NCI-H146 (cell line): Measurements from ENCODE around the gene CETN2.
A peak's percentile ranks its signal among the peaks of the same experiment; 100 is the strongest.
"Not testable (repeated sequence)": the region's sequence is repeated elsewhere in the genome, so short reads cannot be mapped to it uniquely, and the experiment has no call there.

Experiments
- DNase-seq: peaks from one replicate; lab custom pipeline; 2025; lab: John Stamatoyannopoulos, UW

Gene CETN2

GRCh38 chrX:152830312-152831305 lies at the start of gene CETN2, which contains the start of gene NSDHL:
Gene CETN2, minus strand, starts transcription at chrX:152830757. Its CDS starts 47 bp downstream, at chrX:152830710.
Gene NSDHL, plus strand, starts transcription at chrX:152831063. Its CDS starts 15,262 bp downstream, at chrX:152846325.
- DNase-seq = peak; percentile 93

DNA sequence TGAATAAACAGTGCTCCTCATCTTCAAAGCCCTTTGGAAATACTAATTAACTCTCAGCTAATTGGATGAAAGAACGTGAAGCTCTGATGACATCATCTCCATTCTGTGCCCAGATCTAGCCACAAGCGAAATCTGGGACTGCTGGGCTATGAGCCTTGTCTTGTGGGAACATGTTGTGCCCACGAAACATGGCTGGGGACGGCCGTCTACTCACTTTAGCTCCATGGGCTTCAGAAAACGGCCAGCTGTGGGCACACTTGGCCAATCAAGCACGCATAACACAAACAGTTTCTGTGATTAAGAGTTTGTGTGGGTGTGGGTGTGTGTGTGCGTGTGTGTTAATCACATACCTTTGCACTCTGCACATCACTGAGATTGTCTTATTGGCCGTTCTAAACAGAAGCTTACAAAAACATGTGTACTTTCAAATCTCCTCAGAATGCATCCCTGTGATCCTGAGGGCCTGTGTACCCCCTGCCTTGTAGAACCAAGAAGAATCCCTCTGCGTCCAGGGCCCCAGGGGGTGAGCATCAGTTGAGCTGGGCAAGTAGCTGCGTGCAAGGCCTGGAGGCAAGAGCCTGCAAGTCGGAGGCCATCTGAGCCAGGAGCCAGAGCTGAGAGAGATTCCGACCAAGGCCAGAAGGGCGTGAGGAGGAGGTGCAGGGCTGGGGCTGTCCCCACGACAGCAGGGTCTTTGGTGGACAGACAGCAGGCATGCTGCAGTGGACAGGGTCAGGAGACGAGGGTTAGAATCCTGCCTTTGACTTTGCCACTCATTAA lies 48.6 kb upstream of the CETN2 start:
- no peak for DNase-seq

GRCh38 chrX:152876931-152877840 lies 46.6 kb upstream of the CETN2 start:
- DNase-seq = no peak

- no peak for DNase-seq
Measured at GRCh38 chrX:152873361-152873760, 42.8 kb upstream of the CETN2 start.

GRCh38 chrX:152872522-152872921 lies 42.0 kb upstream of the CETN2 start:
- no peak for DNase-seq

GRCh38 chrX:152871260-152871659 lies 40.7 kb upstream of the CETN2 start:
- DNase-seq = no peak

- DNase-seq = no peak
Measured at GRCh38 chrX:152869972-152870371, 39.4 kb upstream of the CETN2 start.

- no peak for DNase-seq
Measured at GRCh38 chrX:152866386-152866785, 35.8 kb upstream of the CETN2 start.

DNA sequence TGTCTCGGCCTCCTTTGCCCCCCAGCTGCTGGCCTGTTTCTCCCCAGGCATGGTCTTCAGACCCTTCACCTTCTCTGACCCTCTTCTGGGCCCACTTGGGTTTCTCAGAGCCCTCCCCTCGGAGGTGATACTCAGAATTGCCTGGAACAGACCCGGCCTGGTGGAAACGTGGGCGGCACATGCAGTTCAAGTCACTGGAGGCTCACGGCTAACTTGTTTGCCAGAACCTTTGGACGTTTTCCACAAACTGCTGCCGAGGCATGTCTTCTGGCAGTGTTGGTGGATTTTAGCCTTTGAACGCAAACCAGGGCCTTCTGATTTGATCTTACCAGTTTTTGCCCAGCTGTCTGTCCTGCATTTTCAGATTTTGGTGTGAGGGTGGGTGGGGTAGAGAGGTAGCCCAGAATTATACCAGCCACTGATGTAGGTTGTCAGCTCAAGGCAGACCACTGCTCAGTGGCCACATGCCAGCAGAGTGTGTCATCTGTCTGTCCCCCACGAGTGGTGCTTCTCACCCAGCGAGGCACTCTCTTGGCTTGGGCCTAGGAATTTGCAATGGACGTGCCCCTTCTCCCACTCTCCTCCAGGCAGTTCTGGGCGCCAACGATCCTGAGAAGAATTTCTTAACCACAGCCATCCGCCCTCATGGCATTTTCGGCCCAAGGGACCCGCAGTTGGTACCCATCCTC lies 34.8 kb upstream of the CETN2 start:
- DNase-seq = no peak

DNA sequence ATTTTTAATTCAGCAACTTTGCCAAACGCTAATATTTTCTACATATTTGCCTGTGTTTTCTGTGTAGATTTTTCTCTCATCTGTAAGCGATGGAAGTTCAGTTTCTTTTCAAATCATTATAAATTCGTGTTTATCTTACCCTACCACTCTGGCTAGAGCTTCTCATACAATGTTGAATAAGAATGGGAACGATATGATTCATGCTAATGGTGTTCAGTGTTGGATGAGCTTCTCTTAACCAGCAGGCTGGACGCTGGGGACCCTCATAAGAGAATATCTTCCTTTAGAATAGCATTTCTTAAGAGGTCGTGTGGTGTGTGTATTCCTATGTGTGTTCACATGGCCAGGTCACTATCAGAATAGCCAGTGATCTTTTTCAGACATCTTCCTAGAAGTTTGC lies 31.3 kb upstream of the CETN2 start:
- DNase-seq = no peak

- no peak for DNase-seq
Measured at GRCh38 chrX:152861116-152861515, 30.6 kb upstream of the CETN2 start.

- no peak for DNase-seq
Measured at GRCh38 chrX:152853986-152854385, 23.4 kb upstream of the CETN2 start.

- no peak for DNase-seq
Measured at GRCh38 chrX:152850465-152850864, 19.9 kb upstream of the CETN2 start.

DNA sequence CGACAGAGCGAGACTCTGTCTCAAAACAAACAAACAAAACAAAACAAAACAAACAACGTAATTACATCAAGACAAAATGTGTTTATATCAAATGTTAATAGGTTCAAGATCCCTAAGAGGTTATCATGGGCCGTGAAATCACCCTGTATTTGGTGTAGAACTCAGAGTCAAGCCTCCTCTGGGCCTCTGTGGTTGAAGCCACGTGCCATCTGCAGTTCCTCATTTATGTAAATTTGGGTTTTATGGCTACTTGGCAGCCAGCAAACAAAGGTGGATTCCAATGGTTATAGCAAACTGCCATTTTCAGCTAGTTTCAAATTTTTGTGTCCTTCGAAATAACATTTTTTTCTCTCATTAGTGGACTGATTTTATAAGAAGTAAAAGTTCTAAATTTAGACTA lies 16.7 kb upstream of the CETN2 start:
- no peak for DNase-seq

GRCh38 chrX:152845618-152846240 lies 15.2 kb upstream of the CETN2 start:
- DNase-seq = no peak

DNA sequence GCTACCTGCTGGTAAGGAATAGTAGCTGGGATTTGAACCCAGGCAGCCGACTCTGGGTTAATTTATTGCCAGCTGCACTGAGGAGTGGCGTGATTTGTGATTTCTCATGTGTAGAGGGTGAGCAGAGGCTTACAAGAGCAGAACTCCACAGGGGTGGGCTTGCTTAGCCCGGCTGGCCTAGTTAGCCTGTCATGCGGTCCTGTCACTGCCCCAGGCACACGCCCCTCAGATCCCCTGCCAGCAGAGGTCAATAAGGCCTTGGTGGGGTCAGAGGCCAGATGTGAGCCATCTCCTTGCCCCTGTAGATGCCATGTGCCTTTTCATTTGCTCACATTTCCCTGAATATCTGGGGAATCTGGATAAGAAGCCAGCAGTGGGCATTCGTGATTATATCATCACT lies 13.7 kb upstream of the CETN2 start:
- no peak for DNase-seq

DNA sequence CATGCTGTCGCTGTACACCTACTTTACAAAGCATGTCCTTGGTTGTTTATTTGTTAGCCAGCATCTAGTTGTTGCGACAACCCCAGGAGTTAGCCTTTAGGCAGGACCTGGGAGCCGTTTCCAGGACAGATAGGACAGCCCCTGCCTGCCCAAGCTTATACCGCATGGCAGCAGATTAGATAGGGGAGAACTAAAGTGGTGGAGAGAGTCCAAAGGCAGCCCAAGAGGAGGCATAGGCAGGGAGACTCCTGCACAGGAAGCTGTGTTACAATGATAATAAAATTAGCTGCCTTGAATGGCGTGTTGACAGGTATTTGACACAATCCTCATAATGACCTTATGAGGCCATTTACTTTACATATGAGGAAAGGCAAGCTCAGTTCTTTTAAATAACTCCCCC lies 13.3 kb upstream of the CETN2 start:
- DNase-seq = no peak

DNA sequence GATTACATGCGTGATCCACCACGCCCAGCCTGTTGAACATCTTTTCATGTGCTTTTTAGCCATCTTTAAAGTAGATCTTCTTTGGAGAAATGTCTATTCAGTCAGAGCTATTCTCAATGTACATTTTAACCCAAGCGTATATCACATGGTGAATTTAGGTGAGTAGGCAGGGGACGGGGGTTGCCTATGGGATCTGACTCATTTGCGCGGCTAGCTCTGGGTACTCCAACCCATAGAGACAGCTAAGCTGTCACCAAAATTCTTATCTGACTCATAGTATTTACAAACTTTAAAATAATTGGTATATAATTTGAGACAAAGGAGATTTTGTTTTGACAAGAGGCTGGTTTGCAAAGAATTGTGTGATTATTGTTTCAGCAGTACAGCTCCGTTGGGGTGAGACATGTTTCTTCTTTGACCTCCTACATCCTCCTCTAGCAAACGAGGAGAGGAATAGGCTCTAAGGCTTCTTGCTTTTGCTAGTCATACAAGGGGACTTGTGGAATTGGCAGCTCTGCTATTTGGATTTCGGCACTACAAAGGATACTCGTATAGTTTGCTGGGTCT lies 12.3 kb upstream of the CETN2 start:
- no peak for DNase-seq

GRCh38 chrX:152835470-152835869 lies 4.9 kb upstream of the CETN2 start:
- not testable (repeated sequence) for DNase-seq

DNA sequence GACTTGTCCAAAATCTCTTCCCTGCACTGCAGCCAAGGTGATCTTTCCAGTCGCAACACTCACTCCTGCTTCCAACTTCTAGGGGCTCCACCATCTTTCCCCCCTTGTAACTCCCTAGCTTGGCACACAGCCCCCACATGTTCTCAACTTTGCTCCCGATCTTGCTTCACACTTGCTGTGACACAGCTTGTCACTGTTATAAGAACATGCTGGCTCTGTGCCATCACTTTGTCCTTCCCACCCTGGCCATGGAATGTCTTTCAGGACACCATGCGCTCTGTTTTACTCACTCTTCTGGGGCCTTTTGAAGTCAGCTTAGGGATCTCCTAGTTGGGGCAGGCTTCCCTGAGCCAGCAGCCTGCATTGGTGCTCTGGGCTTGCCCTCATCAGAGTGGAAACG lies 2.8 kb upstream of the CETN2 start:
- DNase-seq = no peak
